ENCODE results near the gene CGNL1. TPM values are rescaled to one million over a fixed set of nuclear protein-coding genes. Genes with fewer than 3 reads are reported as not detected.

CGNL1 gene
- total RNA-seq, 2 experiments from 2014 or later, result not detected

DNA sequence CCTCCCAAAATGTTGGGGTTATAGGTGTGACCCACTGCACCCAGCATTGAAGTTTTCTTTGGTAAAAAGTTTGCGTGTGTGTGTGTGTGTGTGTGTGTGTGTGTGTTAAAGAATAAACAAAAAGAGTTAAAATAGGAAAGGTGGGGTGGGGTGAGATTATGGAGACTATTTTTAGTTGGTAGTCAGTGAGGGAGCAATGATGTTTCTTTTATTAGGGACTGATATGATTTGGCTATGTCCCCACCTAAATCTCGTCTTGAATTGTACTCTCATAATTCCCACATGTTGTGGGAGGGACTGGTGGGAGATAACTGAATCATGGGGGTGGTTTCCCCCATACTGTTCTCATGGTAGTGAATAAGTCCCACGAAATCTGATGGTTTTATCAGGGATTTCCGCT, 92.2 kb downstream of the CGNL1 start:
- no peak for ATAC-seq
- H3K4me1 Mint-ChIP-seq (ENCODE audit: low read depth), result peaks cover 3% of the 10 kb centered on the region
- CTCF ChIA-PET, result no interaction called here

DNA sequence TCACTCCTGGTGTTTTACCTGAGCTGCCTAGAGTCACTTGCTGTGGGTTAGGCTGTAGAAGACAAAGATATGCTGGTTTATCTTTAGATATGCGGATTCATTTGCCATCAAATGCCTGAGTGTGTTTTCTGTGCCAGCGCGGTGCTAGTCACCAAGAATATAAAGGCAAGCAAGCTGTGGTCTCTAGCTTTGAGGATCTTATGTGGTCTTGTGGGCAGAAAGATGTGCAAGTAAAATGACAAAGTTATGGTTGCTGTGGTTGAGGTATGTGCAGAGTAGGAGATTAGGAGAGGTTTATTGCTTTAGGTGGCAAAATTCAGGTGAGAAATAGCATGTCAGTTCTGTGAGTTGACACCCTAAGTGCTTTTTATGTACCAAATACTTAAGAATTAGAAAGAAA, 94.2 kb downstream of the CGNL1 start:
- H3K9me3 Mint-ChIP-seq (ENCODE audit: insufficient read depth), result no peaks in the 10 kb centered on the region
- peaks cover 37% of the 10 kb centered on the region for H3K27me3 Mint-ChIP-seq (ENCODE audit: low read depth)
- ChIA-PET CTCF (no interaction called here), POLR2A (no interaction called here)
- DNase-seq (no peak), ATAC-seq (no peak)
- peaks cover 3% of the 10 kb centered on the region for H3K4me1 Mint-ChIP-seq (ENCODE audit: low read depth)
- H3K36me3 Mint-ChIP-seq (ENCODE audit: low read depth), result no peaks in the 10 kb centered on the region
- no peak overlapping the region for H3K27ac Mint-ChIP-seq
- no peak overlapping the region for H3K4me3 Mint-ChIP-seq

More for the DNA sequence above, 92.2 kb downstream of the CGNL1 start:
- H3K27ac Mint-ChIP-seq, result no peak overlapping the region
- no peaks in the 10 kb centered on the region for H3K36me3 Mint-ChIP-seq (ENCODE audit: low read depth)
- H3K9me3 Mint-ChIP-seq (ENCODE audit: insufficient read depth), result no peaks in the 10 kb centered on the region
- H3K27me3 Mint-ChIP-seq (ENCODE audit: low read depth), result peaks cover 40% of the 10 kb centered on the region
- POLR2A ChIA-PET, result no interaction called here
- DNase-seq, result no peak
- H3K4me3 Mint-ChIP-seq, result no peak overlapping the region

DNA sequence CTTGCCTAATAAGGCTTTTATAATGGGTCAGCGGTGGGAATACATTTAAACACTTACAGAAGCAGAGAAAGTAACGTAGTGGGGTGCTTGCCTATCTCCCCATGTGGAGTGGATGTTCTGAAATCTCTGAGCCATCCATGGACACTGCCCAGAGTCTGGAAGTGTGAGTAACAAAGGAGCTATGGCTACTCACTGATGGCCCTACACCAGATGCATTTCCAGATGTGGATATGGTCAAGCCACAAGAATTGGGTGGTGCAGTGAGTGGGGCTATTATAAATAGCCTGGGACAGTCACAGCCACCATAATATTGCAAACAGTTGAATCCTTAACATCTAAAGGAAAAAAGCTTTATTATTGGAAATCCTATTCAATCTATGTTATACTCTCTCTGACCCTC, 96.6 kb downstream of the CGNL1 start:
- ATAC-seq (no peak), DNase-seq (no peak)
- POLR2A ChIA-PET, result interaction anchor here (0.6 kb wide), 2 partner anchors 56 to 245 kb away, joined by 3 read pairs; no protein-coding TSS in a partner anchor
- Mint-ChIP-seq H3K36me3 (ENCODE audit: low read depth) (no peaks in the 10 kb centered on the region), H3K27ac (no peak overlapping the region), H3K27me3 (ENCODE audit: low read depth) (peaks cover 33% of the 10 kb centered on the region), H3K4me1 (ENCODE audit: low read depth) (peaks cover 3% of the 10 kb centered on the region), H3K4me3 (no peak overlapping the region), H3K9me3 (ENCODE audit: insufficient read depth) (no peaks in the 10 kb centered on the region)
- CTCF ChIA-PET, result no interaction called here

DNA sequence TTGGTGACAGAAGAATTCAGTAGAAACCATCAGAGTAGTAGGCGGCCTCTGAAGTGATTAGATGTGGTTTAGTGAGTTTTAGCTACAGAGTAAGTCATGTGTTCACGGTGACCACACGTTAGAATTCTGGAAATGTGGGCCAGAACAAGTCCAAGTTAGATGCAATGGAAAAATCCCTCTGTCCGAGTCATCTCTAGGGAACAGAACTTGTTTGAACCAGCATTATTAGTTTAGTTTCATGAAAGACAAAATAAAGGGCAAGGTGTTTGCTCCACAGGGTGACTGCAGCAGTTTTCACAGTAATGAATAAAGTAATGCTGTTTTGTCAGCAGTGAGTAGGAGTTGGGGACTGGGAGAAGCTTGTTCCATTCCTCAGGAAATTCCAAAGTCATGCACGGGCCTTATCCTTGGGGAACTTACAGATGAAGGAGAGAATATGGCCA, 100.2 kb downstream of the CGNL1 start:
- Mint-ChIP-seq H3K4me3 (no peak overlapping the region), H3K36me3 (ENCODE audit: low read depth) (no peaks in the 10 kb centered on the region), H3K27ac (no peak overlapping the region), H3K27me3 (ENCODE audit: low read depth) (peaks cover 24% of the 10 kb centered on the region), H3K9me3 (ENCODE audit: insufficient read depth) (no peaks in the 10 kb centered on the region), H3K4me1 (ENCODE audit: low read depth) (no peaks in the 10 kb centered on the region)
- ATAC-seq (no peak), DNase-seq (no peak)
- ChIA-PET CTCF (no interaction called here), POLR2A (no interaction called here)

DNA sequence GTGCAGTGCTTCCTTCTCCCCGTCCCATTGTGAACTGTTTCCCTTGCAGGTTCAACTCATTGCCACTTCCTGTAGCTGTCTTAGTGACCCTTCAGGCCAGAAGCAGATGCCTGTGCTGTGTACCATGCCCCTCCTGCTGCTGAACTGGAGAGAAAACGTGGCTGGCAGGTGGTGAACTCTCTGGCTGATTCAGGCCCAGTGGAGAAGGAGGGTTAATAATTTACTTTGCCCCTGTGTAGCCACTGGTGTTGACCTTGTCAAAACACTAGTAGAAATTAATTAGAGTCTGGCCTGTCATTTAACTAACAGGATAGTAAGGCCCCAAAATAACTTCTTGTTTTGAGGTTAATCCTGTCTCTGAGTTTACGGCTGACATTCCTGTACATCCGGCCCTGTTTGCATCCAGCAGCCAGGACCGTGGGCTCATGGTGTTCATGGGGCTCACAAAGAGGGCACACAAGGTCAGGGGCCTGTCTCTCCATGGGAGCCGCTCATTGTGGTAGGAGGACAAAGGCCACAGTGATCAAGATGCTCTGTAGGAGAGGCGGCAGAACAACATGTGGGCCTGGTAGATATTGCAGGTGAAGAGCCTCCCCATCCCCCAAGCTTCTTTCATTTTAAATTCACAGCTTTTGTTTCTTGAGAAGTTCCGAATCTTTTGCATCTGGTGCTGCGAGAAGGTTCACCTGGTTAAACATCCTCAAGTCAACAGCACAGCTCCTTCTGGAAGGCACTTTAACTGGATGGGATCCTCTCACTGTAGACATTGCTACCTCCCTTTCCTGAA, 101.6 kb downstream of the CGNL1 start:
- H3K27me3 Mint-ChIP-seq (ENCODE audit: low read depth), result peaks cover 17% of the 10 kb centered on the region
- CTCF ChIA-PET, result no interaction called here
- no peaks in the 10 kb centered on the region for H3K9me3 Mint-ChIP-seq (ENCODE audit: insufficient read depth)
- no peak for DNase-seq
- POLR2A ChIA-PET, result no interaction called here
- no peak overlapping the region for H3K27ac Mint-ChIP-seq
- H3K4me1 Mint-ChIP-seq (ENCODE audit: low read depth), result no peaks in the 10 kb centered on the region
- no peak for ATAC-seq
- H3K4me3 Mint-ChIP-seq, result no peak overlapping the region
- no peaks in the 10 kb centered on the region for H3K36me3 Mint-ChIP-seq (ENCODE audit: low read depth)

DNA sequence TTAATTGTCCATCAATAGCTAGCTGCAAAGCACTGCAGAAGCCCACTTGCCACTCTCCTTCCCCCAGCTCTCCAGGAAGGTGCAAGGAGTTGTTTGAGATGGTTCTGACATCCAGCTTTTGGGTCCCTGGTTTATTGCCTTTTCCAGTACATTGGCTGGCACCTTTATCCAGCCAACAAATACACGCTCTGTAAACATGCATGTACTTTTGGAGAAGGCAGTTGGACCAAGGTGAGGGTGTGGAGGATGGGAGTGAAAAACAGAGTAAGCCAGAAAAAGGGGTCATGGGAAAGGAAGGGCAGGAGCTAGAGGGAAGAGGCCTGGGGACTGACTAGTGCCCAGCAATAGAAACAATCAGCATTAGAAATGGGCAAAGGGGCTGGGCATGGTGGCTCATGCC, 102.7 kb downstream of the CGNL1 start:
- H3K27me3 Mint-ChIP-seq (ENCODE audit: low read depth), result peaks cover 20% of the 10 kb centered on the region
- H3K27ac Mint-ChIP-seq, result no peak overlapping the region
- no peak for DNase-seq
- no peaks in the 10 kb centered on the region for H3K9me3 Mint-ChIP-seq (ENCODE audit: insufficient read depth)
- H3K4me1 Mint-ChIP-seq (ENCODE audit: low read depth), result no peaks in the 10 kb centered on the region
- CTCF ChIA-PET, result no interaction called here
- ATAC-seq, result no peak
- H3K36me3 Mint-ChIP-seq (ENCODE audit: low read depth), result no peaks in the 10 kb centered on the region
- POLR2A ChIA-PET, result no interaction called here
- no peak overlapping the region for H3K4me3 Mint-ChIP-seq

DNA sequence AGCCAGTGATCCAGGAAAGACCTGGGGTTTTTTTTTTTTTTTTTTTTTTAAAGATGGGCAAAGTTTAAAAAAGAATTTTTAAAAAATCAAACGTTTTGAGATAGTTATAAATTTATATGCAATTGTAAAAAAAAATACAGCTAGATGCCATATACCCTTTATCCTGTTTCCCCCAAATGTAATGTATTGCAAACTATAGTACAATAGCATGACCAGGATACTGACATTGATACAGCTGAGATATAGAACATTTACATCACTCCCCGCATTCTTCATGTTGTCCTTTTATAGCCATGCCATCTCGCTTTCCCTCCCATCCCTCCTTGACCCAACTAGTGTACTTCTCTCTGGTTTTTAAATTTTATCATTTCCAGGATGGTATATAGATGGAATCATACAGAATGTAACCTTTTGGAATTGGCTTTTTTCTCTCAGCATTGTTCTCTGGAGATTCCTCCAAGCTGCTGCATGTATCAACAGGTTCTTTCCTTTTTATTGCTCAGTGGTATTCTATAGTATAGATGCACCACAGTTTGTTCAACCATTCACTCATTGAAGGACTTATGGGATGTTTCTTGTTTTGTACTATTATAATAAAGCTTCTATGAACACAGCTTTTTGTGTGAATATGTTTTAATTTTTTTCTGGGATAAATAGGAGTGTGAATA, 104.9 kb downstream of the CGNL1 start:
- no peak for DNase-seq
- H3K4me1 Mint-ChIP-seq (ENCODE audit: low read depth), result no peaks in the 10 kb centered on the region
- no peak for ATAC-seq
- H3K27ac Mint-ChIP-seq, result no peak overlapping the region
- H3K9me3 Mint-ChIP-seq (ENCODE audit: insufficient read depth), result no peaks in the 10 kb centered on the region
- CTCF ChIA-PET, result interaction anchor here (1.5 kb wide), 1 partner anchor 14 kb away, joined by 4 read pairs; no protein-coding TSS in a partner anchor
- H3K36me3 Mint-ChIP-seq (ENCODE audit: low read depth), result no peaks in the 10 kb centered on the region
- H3K4me3 Mint-ChIP-seq, result no peak overlapping the region
- peaks cover 27% of the 10 kb centered on the region for H3K27me3 Mint-ChIP-seq (ENCODE audit: low read depth)
- POLR2A ChIA-PET, result no interaction called here

DNA sequence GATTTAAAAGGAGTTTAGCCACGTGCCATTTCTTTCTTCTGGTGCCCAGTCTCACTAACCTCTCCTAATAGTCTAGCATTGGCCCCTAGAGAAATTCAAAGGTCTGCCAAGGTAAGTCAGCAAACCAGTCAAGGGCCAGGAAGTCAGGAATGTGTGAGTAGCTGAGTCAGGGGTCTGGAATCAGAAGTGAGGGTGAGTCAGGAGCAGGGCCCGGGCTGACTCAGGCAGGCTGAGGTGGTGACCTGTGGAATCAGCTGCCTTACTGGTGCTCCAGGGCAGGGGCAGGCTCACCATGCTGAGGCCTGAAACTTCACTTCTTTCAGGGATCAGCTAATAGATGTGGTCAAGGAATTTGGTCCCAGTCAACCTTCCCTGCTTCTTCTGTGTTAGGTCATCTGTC, 109.6 kb downstream of the CGNL1 start:
- Mint-ChIP-seq H3K36me3 (ENCODE audit: low read depth) (no peaks in the 10 kb centered on the region), H3K4me1 (ENCODE audit: low read depth) (no peaks in the 10 kb centered on the region), H3K27me3 (ENCODE audit: low read depth) (peaks cover 33% of the 10 kb centered on the region), H3K27ac (no peak overlapping the region), H3K9me3 (ENCODE audit: insufficient read depth) (no peaks in the 10 kb centered on the region), H3K4me3 (no peak overlapping the region)
- ChIA-PET CTCF (no interaction called here), POLR2A (no interaction called here)
- ATAC-seq, result no peak
- no peak for DNase-seq

DNA sequence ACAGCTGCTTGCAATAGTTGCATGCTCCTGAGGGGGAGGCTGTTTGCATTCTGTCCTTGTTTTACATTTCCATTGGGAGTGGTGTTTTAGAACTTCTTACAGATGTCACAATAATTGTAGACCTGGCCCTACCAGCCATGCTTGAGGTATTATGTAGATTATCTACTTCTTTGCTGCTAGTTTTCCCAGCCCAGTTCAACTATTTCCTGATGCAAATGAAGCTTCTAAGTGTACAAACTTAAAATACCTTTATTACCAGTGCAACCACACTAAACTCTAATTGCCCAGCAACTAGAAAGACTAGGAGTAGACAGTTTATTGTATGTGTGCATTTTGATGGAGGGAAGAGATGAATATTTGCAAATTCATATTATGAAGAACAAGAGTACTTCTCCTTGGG, 110.5 kb downstream of the CGNL1 start:
- H3K4me1 Mint-ChIP-seq (ENCODE audit: low read depth), result no peaks in the 10 kb centered on the region
- DNase-seq, result no peak
- no peak overlapping the region for H3K4me3 Mint-ChIP-seq
- POLR2A ChIA-PET, result no interaction called here
- H3K9me3 Mint-ChIP-seq (ENCODE audit: insufficient read depth), result no peaks in the 10 kb centered on the region
- ATAC-seq, result no peak
- H3K36me3 Mint-ChIP-seq (ENCODE audit: low read depth), result no peaks in the 10 kb centered on the region
- CTCF ChIA-PET, result no interaction called here
- H3K27ac Mint-ChIP-seq, result no peak overlapping the region
- peaks cover 35% of the 10 kb centered on the region for H3K27me3 Mint-ChIP-seq (ENCODE audit: low read depth)

DNA sequence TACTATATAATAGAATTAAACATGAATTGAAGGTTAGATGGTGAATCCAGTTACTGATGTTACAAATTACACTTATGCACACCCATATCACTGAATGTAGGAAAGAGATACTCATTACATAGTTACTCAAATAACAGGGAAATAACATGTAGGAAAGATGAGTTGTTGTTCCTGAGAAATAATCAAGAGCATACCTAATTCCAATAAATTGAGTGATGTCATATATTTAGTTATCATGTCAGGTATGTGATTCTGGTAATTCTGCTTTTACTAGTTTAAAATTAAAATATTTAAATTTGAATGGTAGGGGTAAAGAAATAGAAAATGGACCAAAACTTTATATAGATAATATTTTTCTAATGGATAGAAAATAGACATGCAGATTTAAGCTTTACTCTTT, 112.8 kb downstream of the CGNL1 start:
- H3K27me3 Mint-ChIP-seq (ENCODE audit: low read depth), result peaks cover 33% of the 10 kb centered on the region

DNA sequence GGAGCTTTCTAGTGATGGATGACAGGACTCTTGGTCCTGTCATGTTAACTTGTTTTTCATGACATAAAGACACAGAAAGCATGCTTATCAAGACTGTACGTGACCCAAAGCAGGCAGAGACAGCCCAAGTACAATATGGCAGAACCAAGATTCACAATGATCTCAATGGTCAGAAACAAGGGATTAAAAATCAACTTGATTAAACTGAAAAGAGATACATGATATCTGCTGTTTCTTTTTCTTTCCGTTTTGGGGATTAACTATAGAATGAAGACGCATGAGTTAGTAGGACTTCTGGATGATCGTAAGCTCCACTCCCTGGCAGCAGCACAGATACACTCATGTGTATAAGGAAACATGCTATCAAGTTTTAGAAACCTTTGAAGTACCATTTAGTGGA, 117.0 kb downstream of the CGNL1 start:
- Mint-ChIP-seq H3K9me3 (ENCODE audit: insufficient read depth) (no peaks in the 10 kb centered on the region), H3K4me1 (ENCODE audit: low read depth) (peaks cover 7% of the 10 kb centered on the region), H3K4me3 (no peak overlapping the region), H3K27me3 (ENCODE audit: low read depth) (peaks cover 14% of the 10 kb centered on the region), H3K27ac (no peak overlapping the region), H3K36me3 (ENCODE audit: low read depth) (no peaks in the 10 kb centered on the region)
- DNase-seq, result no peak
- ChIA-PET CTCF (no interaction called here), POLR2A (no interaction called here)
- ATAC-seq, result no peak

More for the DNA sequence above, 112.8 kb downstream of the CGNL1 start:
- ChIA-PET CTCF (interaction anchor here (1.0 kb wide), 1 partner anchor 149 kb away, joined by 3 read pairs; no protein-coding TSS in a partner anchor), POLR2A (no interaction called here)
- ATAC-seq (no peak), DNase-seq (no peak)
- Mint-ChIP-seq H3K4me1 (ENCODE audit: low read depth) (no peaks in the 10 kb centered on the region), H3K27ac (no peak overlapping the region), H3K9me3 (ENCODE audit: insufficient read depth) (no peaks in the 10 kb centered on the region), H3K36me3 (ENCODE audit: low read depth) (no peaks in the 10 kb centered on the region), H3K4me3 (no peak overlapping the region)

DNA sequence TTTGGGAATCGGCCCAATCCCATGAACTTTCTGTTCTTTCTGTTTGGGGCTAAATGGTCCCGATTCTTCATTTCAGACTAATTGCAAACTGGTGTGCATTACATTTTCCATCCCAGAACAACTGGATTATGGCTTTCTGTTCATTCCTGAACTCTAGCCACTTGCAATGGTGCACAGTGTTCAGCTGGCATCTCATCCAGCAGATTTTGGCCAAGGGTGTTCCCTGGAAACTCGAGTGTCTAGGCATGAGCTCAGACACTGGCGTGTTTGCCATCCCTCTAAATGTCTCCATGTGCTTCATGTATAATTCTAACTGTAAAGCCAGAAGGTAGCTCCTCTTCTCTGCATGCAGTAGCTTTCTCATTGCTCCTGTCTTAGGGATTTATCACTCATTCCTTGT, 118.3 kb downstream of the CGNL1 start:
- Mint-ChIP-seq H3K4me3 (no peak overlapping the region), H3K27me3 (ENCODE audit: low read depth) (peaks cover 14% of the 10 kb centered on the region), H3K36me3 (ENCODE audit: low read depth) (no peaks in the 10 kb centered on the region), H3K27ac (no peak overlapping the region), H3K4me1 (ENCODE audit: low read depth) (peaks cover 7% of the 10 kb centered on the region), H3K9me3 (ENCODE audit: insufficient read depth) (no peaks in the 10 kb centered on the region)
- ChIA-PET POLR2A (no interaction called here), CTCF (interaction anchor here (1.5 to 1.6 kb wide), 2 partner anchors 13 to 33 kb away, joined by 4 to 7 read pairs; no protein-coding TSS in a partner anchor)
- no peak for DNase-seq
- ATAC-seq, result no peak

Data from activated CD8-positive, alpha-beta T cell treated with anti-CD3 and anti-CD28 coated beads, Interleukin-2, amount 10 ng/mL, durations not matched to agents 7 days and 5 days (primary cell).